ENCODE results near the gene KLHDC10.
"Not testable (repeated sequence)": the region's sequence is repeated elsewhere in the genome, so short reads cannot be mapped to it uniquely, and the experiment has no call there.

The KLHDC10 gene

GRCh38 chr7:130162196-130162595, 91.9 kb downstream of the KLHDC10 start:
- DNase-seq: no peak

GRCh38 chr7:130174237-130174959, 104.1 kb downstream of the KLHDC10 start:
- no peak for DNase-seq

GRCh38 chr7:130178251-130178650, 107.9 kb downstream of the KLHDC10 start:
- DNase-seq: no peak

- no peak for DNase-seq
Measured at GRCh38 chr7:130179631-130180030, 109.3 kb downstream of the KLHDC10 start.

- no peak for DNase-seq
Measured at GRCh38 chr7:130180571-130181262, 110.4 kb downstream of the KLHDC10 start.

GRCh38 chr7:130181263-130181605, 110.9 kb downstream of the KLHDC10 start:
- DNase-seq: no peak

GRCh38 chr7:130182990-130183389, 112.7 kb downstream of the KLHDC10 start:
- DNase-seq: no peak

GRCh38 chr7:130184349-130184748, 114.0 kb downstream of the KLHDC10 start:
- DNase-seq: not testable (repeated sequence)
